GM08714 (cell line): ENCODE measurements around the gene ABCC9.
"Not testable (repeated sequence)": the region's sequence is repeated elsewhere in the genome, so short reads cannot be mapped to it uniquely, and the experiment has no call there.

Experiments
- H3K4me3 ChIP-seq: fragments of 200-500 bp; sonication (Bioruptor generic); 2 replicates; pipeline ENCODE4 v1.5.1; 2014; ENCODE audit warnings: mild to moderate bottlenecking, low read length, inconsistent platforms
- ZNF274 ChIP-seq: IDR thresholded peaks from 2 replicates; pipeline ENCODE4 v1.6.1; 2012; ENCODE audit warnings: mild to moderate bottlenecking, low read depth, low read length

Gene ABCC9

GRCh38 chr12:21949036-21949435 lies 7.8 kb upstream of the ABCC9 start:
- no peak for TF ChIP-seq ZNF274
- no peak overlapping the region for H3K4me3 ChIP-seq

- no peak for TF ChIP-seq ZNF274
- no peak overlapping the region for H3K4me3 ChIP-seq
These were observed 5.8 kb upstream of the ABCC9 start for GRCh38 chr12:21946983-21947382.

- H3K4me3 ChIP-seq: no peak overlapping the region
- no peak for TF ChIP-seq ZNF274
These were observed 3.8 kb upstream of the ABCC9 start for GRCh38 chr12:21945002-21945401.

GRCh38 chr12:21942377-21942703 lies 1.1 kb upstream of the ABCC9 start:
- no peak for TF ChIP-seq ZNF274
- no peak overlapping the region for H3K4me3 ChIP-seq

- no peak for TF ChIP-seq ZNF274
- H3K4me3 ChIP-seq: peak overlapping the region; percentile 29; the same call in 1 of the 2 replicates
These were observed 515 bp upstream of the ABCC9 start for GRCh38 chr12:21941506-21942376.

GRCh38 chr12:21939435-21939834 lies 1.8 kb downstream of the ABCC9 start:
- H3K4me3 ChIP-seq: no peak overlapping the region
- TF ChIP-seq ZNF274: no peak

GRCh38 chr12:21938879-21939278 lies 2.3 kb downstream of the ABCC9 start:
- H3K4me3 ChIP-seq: no peak overlapping the region
- TF ChIP-seq ZNF274: no peak

- TF ChIP-seq ZNF274: no peak
- H3K4me3 ChIP-seq: no peak overlapping the region
These were observed 7.1 kb downstream of the ABCC9 start for GRCh38 chr12:21934173-21934572.

GRCh38 chr12:21933656-21934055 lies 7.6 kb downstream of the ABCC9 start:
- H3K4me3 ChIP-seq: no peak overlapping the region
- TF ChIP-seq ZNF274: no peak

GRCh38 chr12:21929972-21930371 lies 11.3 kb downstream of the ABCC9 start:
- H3K4me3 ChIP-seq: not testable (repeated sequence)

- no peak for TF ChIP-seq ZNF274
- no peak overlapping the region for H3K4me3 ChIP-seq
These were observed 15.8 kb downstream of the ABCC9 start for GRCh38 chr12:21925296-21925913.

GRCh38 chr12:21921436-21921835 lies 19.8 kb downstream of the ABCC9 start:
- H3K4me3 ChIP-seq: no peak overlapping the region
- TF ChIP-seq ZNF274: no peak

GRCh38 chr12:21918456-21918855 lies 22.8 kb downstream of the ABCC9 start:
- no peak overlapping the region for H3K4me3 ChIP-seq
- TF ChIP-seq ZNF274: no peak

- H3K4me3 ChIP-seq: no peak overlapping the region
- TF ChIP-seq ZNF274: no peak
These were observed 27.4 kb downstream of the ABCC9 start for GRCh38 chr12:21913823-21914222.

- no peak for TF ChIP-seq ZNF274
- no peak overlapping the region for H3K4me3 ChIP-seq
These were observed 28.9 kb downstream of the ABCC9 start for GRCh38 chr12:21912318-21912717.
